Measurements from ENCODE around the gene ZBTB18. TPM values are rescaled to one million over a fixed set of nuclear protein-coding genes. Genes with fewer than 3 reads are reported as not detected.

Gene ZBTB18
- total RNA-seq, 1 experiment from 2014 or later = 12.1 TPM

DNA sequence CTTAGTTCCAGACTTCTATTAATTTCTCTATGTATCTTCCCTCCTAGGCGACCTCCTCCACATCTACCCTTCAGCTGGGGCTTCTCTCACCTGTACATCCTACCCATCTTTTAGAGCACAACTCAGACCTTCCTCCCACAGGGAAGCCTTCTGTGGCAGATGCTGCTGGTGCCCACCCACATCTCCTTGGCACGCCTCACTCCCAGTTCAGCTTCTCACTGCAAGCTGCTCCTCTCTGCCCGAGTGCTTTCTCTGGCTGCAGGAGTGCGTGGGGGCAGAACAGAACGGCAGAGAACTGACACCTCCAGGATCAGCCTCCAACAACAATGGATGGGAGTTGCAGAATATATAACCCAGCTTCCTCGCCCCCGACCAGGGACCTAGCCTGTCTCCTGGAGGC, 36.5 kb downstream of the ZBTB18 start:
- peaks cover 2% of the 10 kb centered on the region; the same call in 1 of the 2 replicates for H3K27me3 ChIP-seq (ENCODE audit: insufficient read depth, low read length)
- no CpG with 5 or more reads among the region's 7 CpGs for WGBS (ENCODE audit: extremely low coverage, insufficient read length, low lambda C conversion rate)
- no peak overlapping the region for H2AFZ ChIP-seq (ENCODE audit: low read length)
- no peaks in the 10 kb centered on the region for H3K23me2 ChIP-seq (ENCODE audit: insufficient read length, low read depth, low read length, poor library complexity, severe bottlenecking)
- H3K9ac ChIP-seq (ENCODE audit: extremely low read depth, insufficient read length, low read length) = no peak overlapping the region
- H3K4me1 Mint-ChIP-seq = peaks cover 5 to 10% of the 10 kb centered on the region in 2 experiments
- no peak overlapping the region for H2AK5ac ChIP-seq (ENCODE audit: insufficient read length, low read length)
- no peak overlapping the region for H2BK5ac ChIP-seq (ENCODE audit: insufficient read length, low read length)
- no peaks in the 10 kb centered on the region for H3K79me1 ChIP-seq (ENCODE audit: insufficient read depth, low read depth, low read length, poor library complexity, severe bottlenecking)
- H3K4me1 ChIP-seq (ENCODE audit: insufficient read depth, low read length) = no peaks in the 10 kb centered on the region
- H3K18ac ChIP-seq (ENCODE audit: insufficient read length, low read depth, low read length) = no peak overlapping the region
- H2BK12ac ChIP-seq (ENCODE audit: insufficient read length, low read depth, low read length) = no peak overlapping the region
- H3K4me2 ChIP-seq (ENCODE audit: insufficient read depth, insufficient read length, low read length) = no peak overlapping the region
- no peaks in the 10 kb centered on the region for H4K20me1 ChIP-seq (ENCODE audit: control insufficient read depth, insufficient read depth, insufficient read length)
- no peak overlapping the region for H2BK20ac ChIP-seq (ENCODE audit: low read depth, low read length, poor library complexity, severe bottlenecking)
- no peaks in the 10 kb centered on the region; a peak in 2 of 5 replicates for H3K9me3 Mint-ChIP-seq
- no peak overlapping the region for H4K8ac ChIP-seq (replicated peaks; ENCODE audit: insufficient read length, low read depth, low read length)
- DNase-seq = no peak
- no peak overlapping the region for H4K5ac ChIP-seq (ENCODE audit: insufficient read length, low read depth, low read length)
- no peak overlapping the region for H3T11ph ChIP-seq (ENCODE audit: low read length)
- no peaks in the 10 kb centered on the region for H3K36me3 Mint-ChIP-seq (ENCODE audit: insufficient read depth in 1 of 3, low read depth in 3 of 3)
- no peak overlapping the region for H3K4ac ChIP-seq (ENCODE audit: low read depth, low read length)
- H3K79me2 ChIP-seq (ENCODE audit: insufficient read depth, low read length) = no peaks in the 10 kb centered on the region
- H3K27ac ChIP-seq (ENCODE audit: insufficient read length, low read depth, low read length) = no peak overlapping the region
- H3K56ac ChIP-seq (ENCODE audit: insufficient read length, low read depth, low read length) = no peak overlapping the region
- H2BK15ac ChIP-seq (ENCODE audit: low read depth, low read length) = no peak overlapping the region
- no peak overlapping the region for H4K91ac ChIP-seq (ENCODE audit: insufficient read length, low read depth, low read length)
- no peak overlapping the region for H3K27ac Mint-ChIP-seq
- H3K9me3 ChIP-seq (ENCODE audit: control insufficient read depth, low read depth, low read length) = no peaks in the 10 kb centered on the region
- TF ChIP-seq CTCF (conservative IDR thresholded peaks at IDR 0.05) = no peak
- H3K14ac ChIP-seq (ENCODE audit: insufficient read depth, low read length) = no peak overlapping the region
- no peak overlapping the region for H3K4me3 Mint-ChIP-seq
- H3K27me3 Mint-ChIP-seq (ENCODE audit: low read depth) = peaks cover 13% of the 10 kb centered on the region
- no peak overlapping the region for H3K23ac ChIP-seq (ENCODE audit: insufficient read length, low read depth, low read length)
- no peak overlapping the region for H2BK120ac ChIP-seq (ENCODE audit: low read depth, low read length, poor library complexity, severe bottlenecking)

Measured in H9 (cell line).